NCI-H2227 (cell line): Measurements from ENCODE around the gene BLACAT1.

Experiments used
- DNase-seq: peaks from one replicate; lab custom pipeline; 2025; ENCODE audit not compliant: unreplicated experiment; lab: John Stamatoyannopoulos, UW

The BLACAT1 gene

DNA sequence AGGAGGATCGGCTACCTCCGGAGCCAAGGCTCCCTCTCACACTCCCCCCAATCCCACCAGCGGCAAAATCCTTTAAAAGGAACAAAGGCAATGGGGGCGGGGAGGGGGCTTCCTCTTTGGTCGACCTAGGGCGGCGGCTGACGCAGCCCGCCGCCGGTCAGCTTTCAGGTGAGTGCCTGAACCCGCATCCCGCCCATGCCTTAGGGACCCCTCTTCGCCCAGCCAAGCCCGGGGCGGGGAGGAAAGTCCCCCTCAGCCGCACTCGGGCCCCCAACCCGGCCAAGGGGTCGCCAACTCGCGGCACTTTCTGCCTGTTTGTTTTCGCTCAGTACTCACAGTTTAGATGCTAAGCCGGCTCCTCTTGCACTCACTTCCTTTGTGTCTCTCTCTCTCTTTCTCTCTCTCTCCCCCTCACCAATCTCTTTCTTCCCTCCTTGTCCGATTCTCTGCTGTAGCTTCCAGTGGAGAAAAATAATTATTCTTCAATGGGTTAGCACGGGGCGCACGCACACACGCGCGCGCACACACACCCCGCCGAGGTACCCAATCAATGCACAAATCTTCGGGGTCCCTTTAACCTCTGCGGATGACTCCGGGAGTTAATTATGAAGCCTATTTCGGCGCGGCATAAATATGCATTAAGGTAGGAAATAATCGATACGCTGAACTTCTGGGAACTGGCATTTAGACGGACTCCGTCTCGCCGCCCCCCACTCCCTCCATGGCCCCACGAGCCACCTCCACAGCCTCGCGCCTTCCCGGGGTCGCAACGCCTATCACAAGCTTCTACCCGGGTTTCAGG is at the start of gene BLACAT1:
Gene BLACAT1, minus strand, starts transcription at position 465 of the 802 bp plus-strand sequence.
- DNase-seq = peak; percentile 46

GRCh38 chr1:205505076-205505729 is 49.4 kb upstream of the BLACAT1 start:
- DNase-seq = peak; percentile 47

GRCh38 chr1:205504311-205505075 is 48.6 kb upstream of the BLACAT1 start, which contains the start of gene CDK18:
TSS of gene CDK18 (plus strand) at chr1:205504669. CDS start at chr1:205523168, 18,499 bp downstream.
- DNase-seq = peak; percentile 73

GRCh38 chr1:205502992-205503391 is 47.1 kb upstream of the BLACAT1 start:
- DNase-seq = no peak

DNA sequence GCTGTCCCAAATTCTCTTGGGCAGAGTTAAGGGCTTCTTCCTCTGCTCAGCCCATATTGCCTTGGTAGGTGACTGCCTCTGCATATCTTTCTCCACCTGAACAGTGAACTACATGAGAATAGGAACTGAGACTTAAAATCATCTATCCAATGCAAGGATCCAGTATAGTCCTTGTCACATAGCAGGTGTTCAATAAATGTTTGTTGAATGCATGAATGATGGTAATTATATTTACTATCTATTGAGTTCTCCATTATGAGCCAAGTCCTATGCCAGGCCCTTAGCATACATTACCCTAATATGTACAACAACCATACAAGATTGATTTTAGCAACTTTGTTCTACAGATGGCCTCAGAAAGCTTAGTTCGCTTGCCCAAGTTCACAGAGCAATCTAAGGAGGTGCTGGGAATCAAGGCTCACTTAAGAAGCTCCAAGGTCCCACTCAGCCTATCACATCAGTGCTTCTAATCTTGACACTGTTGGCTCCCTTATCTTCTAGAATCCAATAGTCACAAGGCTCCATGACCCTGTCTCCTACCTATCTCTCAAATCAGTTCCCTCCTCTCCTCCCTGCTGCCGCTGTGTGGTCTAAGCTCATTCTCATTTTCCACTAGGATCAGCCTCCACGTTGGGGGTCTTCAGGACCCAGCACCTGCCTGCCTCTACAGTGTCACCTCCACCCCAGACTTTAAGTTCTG is 46.4 kb upstream of the BLACAT1 start:
- DNase-seq = no peak

DNA sequence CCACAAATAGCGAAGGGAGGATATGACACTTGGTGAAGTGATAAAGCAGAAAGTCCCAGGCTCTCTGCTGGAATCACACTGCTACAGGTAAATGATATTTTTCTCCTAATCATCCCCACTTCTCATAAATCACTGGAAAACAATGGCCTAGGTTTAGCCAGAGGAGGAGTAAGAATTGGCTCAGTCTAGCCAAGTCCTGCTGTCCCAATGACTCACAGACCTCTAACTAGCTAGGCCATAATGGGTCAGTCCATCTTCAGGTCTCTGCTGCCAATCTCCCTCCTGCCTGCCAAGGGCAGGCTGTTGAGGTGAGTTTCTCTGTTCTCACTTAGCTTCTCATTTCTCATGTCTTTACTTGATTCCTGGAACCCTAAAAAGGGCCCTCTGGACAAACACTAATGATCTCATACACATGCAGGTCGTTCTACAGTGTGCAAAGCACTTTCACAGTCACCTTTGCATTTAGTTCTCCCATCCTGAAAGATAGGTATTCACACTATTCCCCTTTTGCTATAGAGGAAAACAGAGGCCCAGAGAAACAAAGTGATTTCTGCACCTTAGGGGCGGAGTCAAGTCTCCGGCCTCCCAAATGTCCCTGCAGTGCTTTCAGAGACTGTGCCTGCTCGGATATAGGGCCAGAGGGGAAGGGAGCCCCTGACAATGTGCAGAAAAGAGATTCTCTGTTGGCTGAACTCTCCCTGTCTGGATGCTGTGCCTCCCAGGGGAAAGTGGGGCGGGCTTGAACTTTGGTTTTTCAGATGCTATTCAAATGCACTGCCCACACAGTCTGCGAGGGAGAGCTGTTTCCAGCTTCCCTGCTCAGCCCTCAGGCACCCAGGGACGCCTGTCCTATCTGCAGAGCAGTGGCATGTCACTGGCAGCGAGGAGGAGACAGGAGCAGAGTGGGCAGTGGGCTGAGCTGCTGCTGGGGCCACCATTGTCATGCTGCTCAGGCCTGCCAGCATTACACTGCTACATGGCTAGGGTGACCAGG is 44.7 kb upstream of the BLACAT1 start:
- no peak for DNase-seq

GRCh38 chr1:205499789-205500188 is 43.9 kb upstream of the BLACAT1 start:
- DNase-seq = no peak

- no peak for DNase-seq
Observed at GRCh38 chr1:205497351-205497750, 41.5 kb upstream of the BLACAT1 start.

DNA sequence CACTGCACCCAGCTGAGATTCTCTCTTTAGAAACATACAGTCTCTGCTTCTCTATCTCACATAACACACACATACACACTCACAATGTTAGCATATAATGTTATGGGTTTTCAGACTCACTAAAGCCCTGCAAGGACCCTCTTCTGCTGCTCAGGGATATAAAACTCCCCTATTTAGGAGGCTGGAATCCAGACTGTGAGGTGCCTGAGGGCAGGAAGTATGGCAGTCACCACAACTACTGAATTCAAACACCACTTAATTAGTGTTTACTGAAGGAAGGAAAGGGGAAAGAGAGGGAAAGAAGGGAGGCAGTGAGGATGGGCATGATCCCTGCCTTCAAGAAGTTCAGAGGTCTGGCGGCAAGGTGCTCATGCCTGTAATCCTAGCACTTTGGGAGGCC is 40.8 kb upstream of the BLACAT1 start:
- DNase-seq = no peak

DNA sequence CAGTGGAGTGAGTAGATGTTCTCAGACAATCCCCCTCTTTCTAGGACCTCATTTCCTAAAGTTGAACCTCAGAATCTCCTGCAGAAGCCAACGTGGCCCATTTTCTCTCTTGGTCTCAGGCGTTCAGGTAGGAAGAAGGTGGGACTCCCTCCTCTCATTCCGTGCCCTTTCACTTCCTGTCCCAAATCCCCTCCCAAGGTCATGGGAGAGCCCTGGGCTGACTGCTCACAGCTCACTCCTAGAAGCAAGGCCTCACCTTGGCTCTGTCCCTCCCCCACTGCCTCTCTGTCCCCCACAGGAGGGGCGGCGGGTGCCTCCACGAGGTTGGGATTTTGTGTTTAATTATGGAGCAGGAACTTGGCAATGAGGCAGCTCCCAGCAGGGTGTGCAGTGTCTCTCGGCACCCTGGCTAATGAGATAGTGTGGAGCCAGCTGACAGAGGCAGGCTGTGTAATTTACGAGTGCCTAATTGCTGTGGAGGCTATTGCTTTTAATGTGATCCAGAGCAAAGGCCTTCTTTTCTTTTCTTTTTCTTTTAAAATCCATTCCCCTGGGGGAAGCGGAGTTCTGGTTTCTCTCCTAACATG is 39.5 kb upstream of the BLACAT1 start:
- DNase-seq = peak; percentile 85

- DNase-seq = no peak
Observed at GRCh38 chr1:205494115-205494514, 38.3 kb upstream of the BLACAT1 start.

GRCh38 chr1:205493241-205494085 is 37.6 kb upstream of the BLACAT1 start:
- DNase-seq = no peak

DNA sequence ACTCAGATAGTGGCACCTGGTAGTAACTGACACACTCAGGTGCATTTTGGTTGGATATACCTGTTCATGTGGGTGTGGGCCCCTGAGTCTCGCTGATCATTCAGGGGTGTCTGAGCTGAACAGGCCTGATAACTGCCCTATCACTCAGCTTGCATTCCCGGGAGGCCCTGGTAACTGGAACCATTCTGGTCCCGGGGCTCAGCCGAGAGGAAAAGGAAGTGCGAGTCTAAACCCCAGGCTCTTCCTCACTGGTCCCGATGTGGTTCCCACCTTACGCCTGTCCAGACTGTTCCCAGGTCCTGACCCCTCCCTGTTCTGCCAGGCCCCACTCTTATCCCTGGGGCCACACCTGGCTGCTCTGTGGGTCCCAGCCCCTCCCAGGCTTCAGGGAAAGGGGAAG is 36.9 kb upstream of the BLACAT1 start:
- no peak for DNase-seq

DNA sequence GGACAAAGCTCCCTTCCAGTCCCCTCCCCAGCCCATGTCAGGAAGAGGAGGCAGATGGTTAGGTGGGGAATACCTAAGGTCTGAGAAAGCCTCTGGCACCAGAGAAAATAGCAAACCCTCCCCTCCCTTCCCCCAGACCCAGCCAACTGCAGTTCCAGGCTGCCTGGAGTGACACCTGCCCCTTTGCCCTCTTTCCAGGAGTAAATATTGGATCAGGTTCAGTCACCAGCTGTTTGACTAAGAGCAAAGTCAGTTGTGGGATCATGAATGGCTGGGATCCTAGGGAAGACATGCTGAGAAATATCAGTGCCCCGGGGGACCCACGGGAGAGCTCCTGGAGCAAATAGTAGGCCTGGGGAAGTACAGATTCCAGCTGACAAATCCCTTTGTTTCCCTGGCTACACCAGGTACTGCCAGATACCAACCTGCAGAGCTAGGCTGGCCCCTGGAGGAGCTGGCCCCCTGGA is 36.4 kb upstream of the BLACAT1 start:
- peak; percentile 34 for DNase-seq

DNA sequence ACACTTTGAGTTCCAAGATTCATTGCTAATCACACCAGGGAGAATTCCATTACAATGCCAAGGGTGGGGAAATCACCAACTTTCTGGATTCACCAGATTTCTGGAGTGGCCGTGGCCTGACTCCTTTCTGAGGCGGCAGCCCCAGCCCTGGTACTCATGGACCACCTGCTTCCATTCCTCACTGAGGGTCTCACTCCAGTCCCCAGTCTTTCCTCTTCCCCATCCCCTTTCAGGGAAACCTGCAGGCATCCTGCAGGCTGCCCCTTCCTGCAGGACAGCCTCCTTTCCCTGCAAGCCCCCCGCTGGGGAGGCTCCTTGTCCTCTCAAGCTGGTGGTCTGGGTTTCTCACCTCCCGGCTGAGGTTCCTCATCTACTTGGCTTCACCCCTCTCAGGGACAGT is 35.9 kb upstream of the BLACAT1 start:
- no peak for DNase-seq

GRCh38 chr1:205488074-205488723 is 32.4 kb upstream of the BLACAT1 start:
- DNase-seq = peak; percentile 79

DNA sequence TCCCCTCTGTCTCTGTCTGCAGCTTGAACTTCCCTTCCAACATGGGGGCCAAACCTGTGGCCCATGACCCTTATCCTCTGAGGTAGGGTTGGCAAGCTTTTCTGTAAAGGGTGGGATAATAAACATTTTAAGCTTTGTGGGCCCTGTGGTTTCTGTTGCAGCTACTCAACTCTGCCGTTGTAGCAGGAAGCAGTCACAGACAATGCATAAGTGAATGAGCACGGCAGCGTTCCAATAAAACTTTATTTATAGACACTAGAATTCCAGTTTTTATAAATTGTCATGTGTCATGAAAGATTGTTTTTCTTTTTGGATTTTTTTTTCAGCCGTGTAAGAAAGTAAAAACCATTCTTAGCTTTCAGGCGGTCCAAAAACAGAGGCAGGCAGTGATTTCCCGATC is 30.4 kb upstream of the BLACAT1 start:
- no peak for DNase-seq
